HTR-8/SVneo (cell line): ENCODE results near the gene FAXDC2.
A peak's percentile ranks its signal among the peaks of the same experiment; 100 is the strongest.

ENCODE experiments used
- DNase-seq: peaks from one replicate; pipeline ENCODE4 v3.0.0; 2011; ENCODE audit warnings: low spot score, mixed read lengths; ENCODE audit not compliant: insufficient read length
- FAIRE-seq: peaks from 2 replicates; lab custom pipeline; 2011; peaks lifted over from hg19 to GRCh38; lab: Jason Lieb, UNC

Gene FAXDC2

DNA sequence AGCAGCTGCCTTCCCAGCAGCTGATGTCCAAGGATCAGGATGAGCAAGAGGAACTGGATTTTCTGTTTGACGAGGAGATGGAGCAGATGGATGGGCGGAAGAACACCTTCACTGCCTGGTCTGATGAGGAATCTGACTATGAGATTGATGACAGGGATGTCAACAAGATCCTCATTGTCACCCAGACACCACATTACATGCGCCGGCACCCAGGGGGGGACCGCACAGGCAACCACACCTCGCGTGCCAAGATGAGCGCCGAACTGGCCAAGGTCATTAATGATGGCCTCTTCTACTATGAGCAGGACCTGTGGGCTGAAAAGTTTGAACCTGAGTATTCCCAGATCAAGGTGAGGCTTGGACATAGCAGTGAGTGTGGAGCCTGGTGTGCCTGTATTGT is 48.4 kb downstream of the FAXDC2 start:
- DNase-seq (no peak), FAIRE-seq (no peak)

DNA sequence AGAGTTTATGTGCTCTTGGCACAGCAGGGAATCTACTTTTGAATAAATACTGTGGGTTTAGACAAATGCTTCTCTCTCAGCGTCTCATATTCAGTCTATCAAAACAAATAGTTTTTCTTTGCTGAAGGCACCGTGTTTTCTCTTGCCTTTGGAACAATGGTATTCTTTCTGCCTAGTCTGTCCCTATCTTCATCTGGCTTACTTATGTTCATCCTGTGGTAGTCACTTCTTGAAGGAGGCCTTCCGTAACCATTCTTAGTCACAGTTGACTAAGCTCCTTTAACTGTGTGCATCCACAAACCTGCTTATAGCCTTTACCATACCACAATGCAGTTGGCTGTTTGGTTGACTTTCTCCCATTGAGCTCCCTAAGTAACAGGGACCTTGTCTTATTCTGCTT is 49.3 kb downstream of the FAXDC2 start:
- no peak for DNase-seq
- no peak for FAIRE-seq

DNA sequence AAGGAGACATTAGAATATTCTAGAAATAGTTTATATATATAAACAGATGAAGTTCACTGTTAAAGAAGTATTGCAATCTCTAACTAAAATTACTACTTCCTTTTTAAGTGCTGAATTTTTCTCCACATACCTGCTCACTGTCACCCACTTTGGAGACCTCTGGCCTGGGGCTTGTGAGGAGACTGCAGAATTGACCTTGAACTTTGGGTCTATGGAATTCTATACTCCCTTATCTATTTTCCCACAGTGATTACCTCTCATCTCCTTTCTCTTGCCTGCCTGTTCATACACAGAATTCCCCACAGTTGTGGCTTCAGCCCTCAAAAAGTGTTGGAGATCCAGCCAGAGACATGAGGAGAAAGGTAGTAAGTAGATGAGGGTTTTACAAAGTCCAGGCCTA is 49.8 kb downstream of the FAXDC2 start:
- no peak for FAIRE-seq

DNA sequence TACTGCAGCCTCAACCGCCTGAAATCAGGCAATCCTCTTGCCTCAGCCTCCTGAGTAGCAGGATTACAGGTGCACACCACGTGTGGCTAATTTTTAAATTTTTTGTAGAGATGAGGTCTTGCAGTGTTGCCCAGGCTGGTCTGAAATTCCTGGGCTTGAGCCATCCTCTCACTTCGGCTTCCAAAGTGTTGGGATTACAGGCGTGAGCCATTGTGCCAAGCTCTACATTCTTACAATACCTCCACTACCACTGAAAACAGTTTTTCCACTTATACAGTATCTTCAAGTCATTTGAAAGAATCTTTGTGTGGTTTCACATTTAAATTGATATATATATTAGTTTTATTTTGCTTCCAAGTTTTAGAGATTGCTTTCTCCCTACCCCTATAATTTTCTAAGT is 52.6 kb downstream of the FAXDC2 start:
- DNase-seq (no peak), FAIRE-seq (no peak)

More for the DNA sequence above, 49.8 kb downstream of the FAXDC2 start:
- no peak for DNase-seq

DNA sequence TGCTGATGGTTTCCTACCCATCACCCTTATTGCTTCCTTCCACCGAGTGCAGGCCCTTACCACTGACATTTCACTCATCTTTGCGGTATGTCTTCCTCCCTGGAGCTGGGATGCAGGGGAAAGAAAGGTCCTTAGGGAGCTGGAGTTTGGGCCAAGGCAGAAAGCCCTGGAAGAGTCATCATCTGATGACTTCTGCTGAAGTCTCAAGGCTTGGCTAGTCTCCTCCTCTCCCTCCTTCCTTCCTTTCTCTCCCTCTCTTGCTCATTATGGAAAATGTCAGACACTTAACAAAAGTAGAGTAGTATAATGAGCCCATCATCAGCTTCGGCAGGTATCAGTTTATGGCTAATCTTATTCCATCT is 55.2 kb downstream of the FAXDC2 start:
- DNase-seq = no peak
- FAIRE-seq = no peak

DNA sequence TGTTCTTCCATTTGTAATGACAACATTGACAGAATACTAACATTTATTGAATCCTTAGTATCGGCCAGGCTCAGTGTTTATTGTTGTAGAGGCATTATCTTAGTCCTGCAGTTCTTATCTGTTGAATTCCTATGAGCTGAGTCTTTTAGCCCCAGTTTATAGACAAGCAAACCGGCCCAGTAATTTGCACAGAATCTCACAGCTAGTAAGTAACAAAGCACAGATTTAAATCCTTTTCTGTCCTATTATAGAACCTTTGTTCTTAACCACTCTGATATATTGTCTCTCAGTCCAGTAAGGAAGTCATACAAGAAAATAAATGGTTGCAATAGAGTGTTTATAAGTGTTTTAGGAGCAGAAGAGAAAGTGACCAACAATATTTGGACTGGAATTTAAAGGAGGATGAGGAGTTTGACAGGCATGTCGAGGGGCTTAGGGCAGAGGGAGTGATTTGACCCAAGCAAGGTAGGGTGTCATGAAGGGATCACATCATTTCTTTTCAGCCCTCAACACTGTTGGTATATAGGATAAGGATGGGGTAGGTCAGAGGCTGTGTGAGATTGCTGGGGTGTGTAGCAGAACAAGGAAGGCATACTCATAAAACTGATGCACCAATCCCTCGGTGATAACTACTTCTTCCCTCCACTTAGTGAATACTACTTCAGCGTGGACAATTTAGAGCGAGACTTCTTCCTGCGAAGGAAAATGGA is 55.7 kb downstream of the FAXDC2 start:
- FAIRE-seq (no peak), DNase-seq (no peak)

DNA sequence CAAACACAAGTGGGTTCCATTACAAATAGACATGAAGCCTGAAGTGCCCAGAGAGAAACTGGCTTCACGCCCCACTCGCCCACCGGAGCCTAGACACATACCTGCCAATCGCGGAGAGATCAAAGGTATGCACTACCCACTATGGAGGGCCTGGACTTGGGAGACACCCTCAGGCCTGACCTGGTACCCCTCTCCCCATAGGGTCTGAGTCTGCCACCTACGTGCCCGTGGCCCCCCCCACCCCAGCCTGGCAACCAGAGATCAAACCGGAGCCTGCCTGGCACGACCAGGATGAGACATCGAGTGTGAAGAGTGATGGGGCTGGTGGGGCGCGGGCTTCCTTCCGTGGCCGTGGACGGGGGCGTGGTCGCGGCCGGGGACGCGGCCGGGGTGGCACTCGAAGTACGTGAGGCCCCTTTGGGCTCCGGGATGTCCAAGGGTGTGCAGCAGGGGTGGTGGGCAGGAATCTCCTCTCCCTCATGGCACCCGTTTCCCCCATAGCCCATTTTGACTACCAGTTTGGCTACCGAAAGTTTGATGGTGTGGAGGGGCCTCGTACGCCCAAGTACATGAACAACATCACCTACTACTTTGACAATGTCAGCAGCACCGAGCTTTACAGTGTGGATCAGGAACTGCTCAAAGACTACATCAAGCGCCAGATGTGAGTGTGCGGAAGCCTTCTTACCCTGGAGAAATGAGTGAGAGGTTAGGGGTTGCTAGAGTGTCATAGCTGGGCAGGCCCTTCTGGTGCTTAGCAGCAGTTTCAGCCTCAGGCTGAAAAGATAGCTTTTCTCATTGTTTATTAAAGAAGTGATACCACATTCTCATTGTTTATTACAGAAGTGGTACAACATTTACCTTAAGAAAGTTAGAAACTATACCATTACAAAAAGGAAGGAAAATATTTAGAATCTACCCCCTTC is 56.5 kb downstream of the FAXDC2 start:
- no peak for DNase-seq
- no peak for FAIRE-seq

DNA sequence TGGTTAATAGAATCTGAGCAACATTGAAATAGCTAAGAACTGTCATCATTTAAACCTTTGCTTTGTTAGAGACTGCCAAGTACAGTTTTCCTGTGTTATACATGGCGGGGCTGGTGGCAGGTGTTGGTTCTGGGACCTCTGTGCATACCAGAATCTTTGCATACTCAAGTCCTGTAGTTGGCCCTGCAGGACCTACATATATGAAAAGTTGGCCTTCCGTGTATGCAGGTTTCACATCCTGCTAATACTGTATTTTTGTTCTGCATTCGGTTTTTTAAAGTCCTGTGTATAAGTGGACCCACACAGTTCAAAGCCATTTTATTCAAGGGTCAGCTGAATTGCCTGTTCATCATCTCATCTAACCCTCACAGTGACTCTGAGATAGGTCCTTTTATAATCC is 58.9 kb downstream of the FAXDC2 start:
- FAIRE-seq = no peak
- no peak for DNase-seq

DNA sequence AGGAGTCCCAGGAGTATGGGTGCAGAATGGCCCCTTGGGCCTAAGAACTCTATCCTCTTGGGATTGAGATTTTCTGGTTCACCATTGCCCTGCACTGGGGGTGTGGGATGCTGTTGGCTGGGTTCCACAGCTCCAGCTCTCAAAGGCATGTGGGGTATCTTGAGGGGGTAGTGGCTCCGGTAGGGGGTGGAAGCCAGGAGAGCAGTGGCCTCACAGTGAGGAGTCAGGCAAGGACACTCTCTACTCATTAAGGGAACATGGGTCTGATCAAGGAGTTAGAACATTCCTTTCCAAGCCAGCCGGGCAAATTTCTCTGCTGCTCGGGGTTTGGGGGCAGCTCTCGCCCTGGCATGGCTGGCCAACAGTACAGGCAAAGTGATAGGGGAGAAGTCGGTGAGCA is 62.2 kb downstream of the FAXDC2 start:
- DNase-seq (no peak), FAIRE-seq (no peak)

DNA sequence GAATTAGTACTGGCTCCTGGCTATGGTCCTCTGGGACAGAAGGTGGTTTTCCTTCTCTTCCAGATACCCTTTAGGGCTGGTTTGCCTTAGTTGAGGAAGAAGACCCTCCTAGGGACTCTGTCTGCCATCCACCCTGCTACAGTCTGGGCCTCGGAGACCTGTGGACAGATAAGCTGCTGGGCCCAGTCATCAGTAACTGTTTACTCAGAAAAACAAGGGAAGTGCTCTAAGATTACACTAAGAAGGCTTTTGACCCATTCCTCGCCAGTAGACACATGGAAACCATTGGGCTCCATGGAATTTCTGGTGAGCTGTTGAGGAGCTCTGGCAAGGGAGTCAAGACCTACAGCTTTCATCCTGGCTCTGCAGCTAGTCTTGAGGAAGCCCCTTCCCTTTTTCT is 64.0 kb downstream of the FAXDC2 start:
- no peak for FAIRE-seq
- no peak for DNase-seq

DNA sequence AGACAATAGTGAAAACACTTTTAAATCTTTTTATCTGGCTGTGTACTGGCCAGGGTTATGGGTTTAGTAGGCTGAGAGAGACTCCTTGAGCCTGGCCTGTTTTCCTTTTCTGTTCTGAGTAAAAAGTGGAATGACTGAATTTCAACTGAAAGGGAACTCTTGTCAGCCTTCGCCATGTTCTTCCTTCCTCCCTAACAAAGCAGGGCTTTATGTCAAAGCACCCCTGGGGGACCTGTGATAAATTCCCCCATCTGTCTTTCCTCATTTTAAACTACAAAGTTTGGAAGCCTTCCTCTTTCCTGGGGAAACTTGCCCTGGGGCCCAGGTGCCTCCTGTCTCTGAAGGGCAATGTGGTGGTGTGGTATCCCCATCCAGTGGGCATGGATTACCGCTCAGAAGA is 65.5 kb downstream of the FAXDC2 start:
- no peak for DNase-seq
- FAIRE-seq = no peak

DNA sequence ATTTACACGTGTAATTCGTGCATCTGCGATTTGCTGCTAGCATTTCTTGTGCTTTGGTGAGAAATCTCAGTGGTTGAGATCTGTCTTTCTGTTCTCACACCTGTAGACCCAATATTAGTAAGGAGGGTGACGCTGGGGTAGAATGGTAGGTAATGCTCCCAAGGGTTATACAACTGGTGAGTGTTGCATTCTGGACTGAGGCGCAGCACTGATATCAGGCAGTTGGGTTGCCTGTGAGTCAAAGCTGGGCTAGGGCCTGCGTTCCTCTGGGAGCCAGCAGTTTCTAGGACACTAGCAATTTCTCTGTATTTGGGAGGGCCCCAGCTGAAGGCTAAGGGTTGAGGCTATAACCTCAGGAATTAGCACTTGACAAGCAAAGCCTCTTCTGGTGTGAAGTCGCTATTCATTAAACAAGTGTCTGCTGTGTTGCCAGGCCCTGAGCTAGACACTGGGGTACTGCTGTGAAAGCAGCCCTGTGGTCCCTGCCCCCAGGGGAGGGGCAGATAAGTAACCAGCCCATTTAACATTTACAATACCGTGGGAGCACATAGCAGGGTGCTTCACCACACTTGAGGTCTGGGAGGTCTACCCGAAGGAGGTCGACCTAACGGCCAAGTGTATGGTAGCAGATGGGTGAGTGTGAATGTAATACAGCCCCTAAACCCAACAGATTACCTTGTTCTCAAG is 66.5 kb downstream of the FAXDC2 start:
- FAIRE-seq = no peak
- no peak for DNase-seq

DNA sequence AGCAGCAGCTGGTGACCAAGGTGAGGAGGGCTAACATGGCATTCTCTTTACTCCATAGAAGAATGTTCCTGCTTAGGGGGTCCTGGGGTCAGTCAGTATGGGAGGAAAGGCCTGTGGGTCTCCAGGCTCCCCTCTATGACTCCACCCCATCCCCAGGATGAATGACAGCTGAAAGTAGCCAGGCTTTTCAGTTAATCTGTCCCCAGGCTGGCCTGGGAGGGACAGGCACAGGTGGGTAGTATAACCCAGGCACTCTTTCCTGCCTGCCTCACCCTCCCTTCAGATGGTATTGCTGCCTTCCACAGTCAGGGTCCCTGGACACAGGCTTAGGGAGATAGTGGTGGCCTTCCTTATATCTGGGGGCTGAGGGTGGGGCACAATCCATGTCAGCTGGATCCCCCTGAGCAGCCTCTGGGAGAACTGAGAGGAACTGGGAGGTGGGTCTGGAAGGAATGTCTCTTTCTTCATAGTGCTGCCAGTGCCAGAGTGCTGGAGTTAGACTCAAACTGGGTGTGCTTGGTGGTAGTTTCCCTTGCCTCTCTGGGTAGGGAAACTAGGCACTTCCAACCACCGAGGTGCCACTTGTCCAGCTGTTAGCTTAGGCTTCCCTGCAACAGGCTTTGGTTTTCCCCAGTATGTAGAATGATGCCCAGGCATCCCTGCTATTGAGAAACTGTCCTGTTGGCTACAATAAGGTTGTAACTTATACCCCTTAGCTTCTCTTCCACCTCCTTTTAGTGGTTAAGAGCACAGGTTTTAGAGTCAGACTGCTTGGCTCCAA is 67.4 kb downstream of the FAXDC2 start:
- no peak for DNase-seq
- FAIRE-seq = no peak

DNA sequence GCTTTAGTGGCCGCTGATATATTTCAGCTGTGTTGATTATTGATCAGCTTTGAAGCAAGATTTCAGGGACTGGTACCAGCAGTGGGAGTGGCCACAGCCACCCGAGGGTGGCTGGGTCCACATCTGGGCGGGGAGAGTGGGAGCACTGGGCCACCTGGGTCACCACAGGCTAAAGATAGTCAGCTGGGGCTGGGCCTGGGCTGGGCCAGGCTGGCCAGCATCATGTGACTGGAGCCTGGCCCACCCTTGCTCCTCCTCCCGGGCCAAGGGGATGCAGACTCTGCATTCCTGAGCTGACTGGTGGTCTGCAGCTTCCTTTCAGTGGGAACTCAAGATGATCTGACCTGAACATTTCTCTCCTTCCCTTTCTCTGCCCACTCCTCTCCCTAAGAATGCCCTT is 68.1 kb downstream of the FAXDC2 start:
- no peak for DNase-seq
- no peak for FAIRE-seq

DNA sequence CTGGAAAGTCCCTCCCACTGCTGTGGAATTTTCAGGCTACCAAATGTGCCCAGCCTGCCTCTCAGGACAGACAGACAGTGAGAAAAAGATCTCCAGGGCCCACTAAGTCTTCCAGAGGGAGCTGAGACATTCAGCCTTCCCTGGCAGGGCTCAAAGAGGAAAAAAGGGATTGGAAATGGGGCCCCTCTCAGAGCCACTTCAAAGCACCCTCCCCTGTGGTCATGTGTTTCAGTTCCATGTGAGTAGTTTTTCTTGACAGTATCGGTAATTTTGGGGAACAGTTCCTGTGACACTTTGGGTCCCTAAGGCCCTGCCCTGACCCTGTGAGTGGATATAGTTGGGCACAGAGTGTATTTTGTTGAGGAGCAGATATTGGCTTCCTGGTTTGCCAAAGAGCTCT is 70.3 kb downstream of the FAXDC2 start:
- FAIRE-seq = no peak
- DNase-seq = no peak

DNA sequence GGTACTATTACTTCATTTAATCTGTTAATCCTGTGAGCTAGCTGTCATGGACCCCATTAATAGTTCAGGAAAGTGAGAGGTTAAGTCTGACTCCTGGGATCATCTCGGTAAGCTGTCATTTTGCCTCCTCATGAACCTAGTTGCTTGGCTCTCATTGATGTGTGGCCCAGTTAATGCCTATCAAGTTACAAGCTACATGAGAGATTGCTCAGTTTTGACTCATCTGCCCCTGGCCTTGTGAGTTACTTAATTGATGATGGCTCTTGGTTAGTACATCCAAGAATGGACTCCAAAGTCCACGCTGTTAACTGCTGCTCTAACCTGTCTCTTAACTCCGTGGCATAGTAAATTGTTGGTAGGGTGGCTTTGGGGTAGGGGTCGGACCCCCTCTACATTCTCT is 71.3 kb downstream of the FAXDC2 start:
- peak; percentile 23 for FAIRE-seq
- DNase-seq = peak; percentile 75

DNA sequence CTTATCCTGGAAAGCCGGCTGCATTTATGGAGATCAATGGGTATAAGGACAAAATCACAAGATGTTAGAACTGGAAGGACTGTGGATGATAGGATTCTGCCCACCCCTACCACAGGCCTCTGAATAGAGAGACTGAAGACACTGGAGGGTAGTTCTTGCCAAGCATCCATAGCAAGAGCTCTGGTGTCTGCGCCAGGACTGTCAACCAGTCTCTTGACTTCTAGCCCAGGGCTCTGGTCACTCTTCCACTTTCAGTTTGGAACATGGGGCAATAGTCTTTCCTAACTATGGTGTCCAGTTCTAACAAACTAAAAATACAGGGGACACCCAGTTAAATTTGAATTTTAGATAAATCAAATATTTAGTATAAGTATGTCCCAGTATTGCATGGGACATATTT is 71.9 kb downstream of the FAXDC2 start:
- DNase-seq (no peak), FAIRE-seq (no peak)

DNA sequence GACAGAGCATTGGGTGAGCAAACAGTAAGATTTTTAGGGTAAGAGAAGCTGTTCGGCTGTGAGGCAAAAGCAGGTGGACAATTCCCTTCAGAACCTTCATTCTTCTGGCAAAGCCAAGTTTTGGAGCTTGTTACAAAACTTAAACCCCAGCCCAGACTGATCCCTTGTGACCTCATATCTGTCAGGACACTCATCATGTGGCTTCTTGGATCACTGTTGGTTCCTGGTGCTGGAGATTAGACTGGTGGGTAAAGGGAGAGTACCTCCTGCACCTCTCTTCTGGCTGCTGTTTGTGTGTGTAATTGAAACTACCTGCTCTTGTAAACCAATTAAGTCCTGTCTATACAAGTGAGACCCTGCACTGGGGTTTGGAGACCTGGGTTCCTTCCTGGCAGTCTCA is 74.2 kb downstream of the FAXDC2 start:
- DNase-seq (no peak), FAIRE-seq (no peak)

DNA sequence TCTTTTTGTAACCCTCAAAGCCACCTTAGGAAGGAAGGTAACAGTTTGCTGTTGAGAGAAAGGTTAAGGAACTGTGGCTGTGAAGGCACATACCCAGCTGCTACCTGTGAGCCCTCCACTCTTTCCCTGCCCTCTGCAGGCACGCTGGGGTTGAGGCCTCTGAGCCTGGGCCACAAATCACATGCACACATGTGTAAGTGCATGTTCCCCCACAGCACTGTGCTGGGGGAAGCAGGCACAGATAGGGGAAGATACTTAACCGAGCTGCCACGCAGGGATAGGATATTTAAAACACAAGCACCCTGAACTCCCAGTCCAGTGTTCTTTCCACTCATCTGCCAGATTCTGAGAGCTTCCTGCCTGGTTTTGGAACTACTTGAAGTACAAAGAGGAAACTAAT is 77.1 kb downstream of the FAXDC2 start:
- FAIRE-seq (no peak), DNase-seq (no peak)

DNA sequence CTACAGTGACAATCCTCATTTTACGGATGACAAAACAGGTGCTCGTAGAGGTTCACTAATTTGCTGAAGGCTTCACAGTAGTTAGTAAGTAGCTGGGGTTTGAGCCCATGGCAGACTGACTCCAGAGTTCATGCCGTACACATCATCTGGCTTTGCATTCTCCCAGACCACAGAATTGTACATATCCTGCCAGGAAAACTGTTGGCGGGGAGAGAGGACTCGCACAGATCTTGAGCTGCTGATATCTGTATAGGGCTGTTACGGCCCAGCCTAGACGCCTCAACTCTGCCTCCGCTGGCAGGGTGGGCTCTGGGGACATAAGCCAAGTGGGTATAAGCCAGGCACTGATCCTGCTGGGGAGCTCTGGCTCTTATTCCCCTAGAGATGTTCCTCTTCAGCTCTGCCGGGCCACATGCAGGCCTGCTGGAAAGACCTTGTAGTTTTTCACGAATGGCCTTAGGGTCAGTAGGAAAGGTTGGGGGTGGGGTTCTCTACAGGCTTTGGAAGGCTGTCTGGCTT is 79.0 kb downstream of the FAXDC2 start:
- DNase-seq (no peak), FAIRE-seq (no peak)
